Germinal center (tissue), 1 donor: ENCODE measurements around the gene CDH26.

Experiments used
- DNase-seq: peaks from one replicate; pipeline ENCODE4 v3.0.0; 2012; ENCODE audit warnings: mixed read lengths, low spot score

The CDH26 gene

GRCh38 chr20:59985864-59986263 lies 27.6 kb downstream of the CDH26 start:
- DNase-seq = no peak

GRCh38 chr20:59987135-59987534 lies 28.9 kb downstream of the CDH26 start:
- DNase-seq = no peak

DNA sequence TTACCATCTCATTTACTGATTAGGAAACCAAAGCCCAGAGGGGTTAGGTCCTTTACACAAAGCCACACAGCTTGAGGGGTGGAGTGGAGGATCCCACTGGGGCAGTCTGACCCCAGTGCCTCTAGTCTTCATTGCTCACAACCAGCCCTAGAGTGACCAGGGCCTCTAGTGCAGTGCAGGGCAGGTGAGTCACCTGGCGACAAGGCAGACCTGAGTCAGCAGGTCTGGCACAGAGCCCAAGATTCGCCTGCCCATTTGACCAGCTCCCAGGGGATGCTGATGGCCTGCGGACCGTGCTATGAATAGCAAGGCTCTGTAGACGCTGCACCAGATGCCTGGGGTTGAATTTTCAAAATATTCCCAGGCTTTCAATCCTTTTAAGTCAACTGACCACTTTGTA lies 29.9 kb downstream of the CDH26 start:
- DNase-seq = no peak

GRCh38 chr20:59992526-59993084 lies 34.4 kb downstream of the CDH26 start:
- no peak for DNase-seq

- no peak for DNase-seq
These were observed 35.7 kb downstream of the CDH26 start for GRCh38 chr20:59993736-59994430.

- DNase-seq = no peak
These were observed 36.5 kb downstream of the CDH26 start for GRCh38 chr20:59994697-59995122.

DNA sequence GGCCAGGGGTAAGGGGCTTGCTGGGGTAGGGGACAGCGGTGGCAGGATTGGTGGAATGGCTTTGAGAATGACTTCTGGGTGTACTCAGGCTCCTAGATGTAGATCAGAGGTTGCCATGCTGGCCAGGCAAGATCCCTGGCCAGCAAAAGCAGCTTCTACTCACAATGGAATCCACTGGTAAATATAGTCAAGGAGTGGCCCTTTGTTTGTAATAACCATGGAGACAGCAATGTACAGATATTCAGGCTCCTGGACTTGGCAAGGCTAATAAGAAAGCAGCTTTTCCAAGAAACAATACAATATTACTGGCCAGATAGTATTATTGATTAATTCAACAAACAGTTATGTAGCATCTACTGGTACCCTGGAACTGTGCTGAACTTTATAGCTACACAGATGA lies 37.9 kb downstream of the CDH26 start:
- no peak for DNase-seq

GRCh38 chr20:59997896-59998295 lies 39.7 kb downstream of the CDH26 start:
- DNase-seq = no peak

DNA sequence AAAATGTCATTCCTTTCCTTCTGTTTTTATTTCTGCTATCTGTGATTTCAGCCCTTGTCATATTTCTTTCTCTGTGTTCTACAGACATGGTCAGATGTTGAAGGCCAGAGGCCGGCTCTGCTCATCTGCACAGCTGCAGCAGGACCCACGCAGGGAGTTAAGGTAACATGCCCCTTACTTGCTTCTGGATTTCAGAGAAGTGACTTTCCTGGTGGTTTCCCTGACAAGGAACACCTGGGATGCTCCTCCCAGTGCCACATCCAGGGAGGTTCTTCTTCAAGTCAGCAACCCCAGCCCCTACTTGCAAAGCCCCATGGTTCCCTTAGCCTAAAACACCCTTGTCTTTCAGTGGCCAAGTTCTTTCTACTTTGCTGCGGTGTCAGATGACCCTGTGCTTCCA lies 41.3 kb downstream of the CDH26 start:
- no peak for DNase-seq

- no peak for DNase-seq
These were observed 42.2 kb downstream of the CDH26 start for GRCh38 chr20:60000271-60001042.

DNA sequence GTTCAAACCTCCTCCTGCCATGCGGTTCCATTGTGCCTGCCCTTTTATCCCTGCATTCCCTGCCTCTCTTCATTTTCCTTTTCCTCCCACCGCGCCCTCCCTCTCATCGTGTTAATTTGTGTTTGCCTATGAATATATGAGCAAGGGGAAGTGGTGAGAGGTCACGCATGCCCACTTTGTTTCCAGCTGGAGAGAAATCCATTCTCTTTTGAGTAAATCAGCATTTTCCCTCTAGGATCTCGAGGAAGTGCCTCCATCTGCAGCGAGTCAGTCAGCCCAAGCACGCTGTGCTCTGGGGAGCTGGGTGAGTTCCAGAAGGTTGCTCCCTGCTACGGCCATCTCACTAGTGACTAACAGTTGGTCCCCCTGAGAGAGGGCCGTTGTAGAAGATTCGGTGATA lies 42.9 kb downstream of the CDH26 start:
- DNase-seq = no peak

DNA sequence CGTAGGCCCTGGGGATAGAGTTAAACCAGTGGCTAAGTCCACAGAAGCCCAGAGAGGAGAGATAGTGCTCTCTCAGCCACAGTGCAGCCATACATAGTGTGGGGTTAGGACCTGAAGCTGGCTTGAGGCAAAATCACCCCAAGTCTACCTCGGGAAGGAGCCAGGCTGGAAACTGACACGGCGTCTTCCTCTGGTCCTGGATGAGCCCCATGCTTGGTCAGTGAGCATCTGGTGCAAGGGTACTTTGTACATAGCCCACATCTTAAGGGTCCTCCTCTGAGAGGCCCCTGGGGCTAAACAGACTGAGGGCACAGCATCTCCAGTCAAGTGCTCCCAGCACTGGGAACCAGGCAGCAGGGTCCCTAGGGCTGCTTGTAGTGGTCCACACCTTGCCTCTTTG lies 45.6 kb downstream of the CDH26 start:
- no peak for DNase-seq

DNA sequence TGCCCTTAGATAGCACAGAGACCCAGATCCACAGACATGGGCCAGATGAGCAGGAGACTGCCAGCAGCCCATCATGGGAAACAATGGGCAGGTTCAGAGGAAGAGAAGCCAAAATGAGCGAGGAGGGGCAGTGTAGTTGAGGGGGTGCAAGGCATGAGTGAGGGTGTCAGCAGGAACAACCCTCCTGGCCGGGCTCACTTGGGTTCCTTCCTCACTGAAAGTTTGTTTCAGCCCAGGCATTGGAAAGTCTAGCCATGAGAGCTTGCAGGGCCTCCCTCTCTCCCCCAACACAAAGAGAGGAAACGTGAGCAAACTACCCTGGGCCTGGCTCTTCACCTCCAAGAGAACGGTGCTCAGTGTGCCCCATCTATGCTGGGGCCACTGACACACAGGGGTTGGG lies 48.0 kb downstream of the CDH26 start:
- DNase-seq = no peak

DNA sequence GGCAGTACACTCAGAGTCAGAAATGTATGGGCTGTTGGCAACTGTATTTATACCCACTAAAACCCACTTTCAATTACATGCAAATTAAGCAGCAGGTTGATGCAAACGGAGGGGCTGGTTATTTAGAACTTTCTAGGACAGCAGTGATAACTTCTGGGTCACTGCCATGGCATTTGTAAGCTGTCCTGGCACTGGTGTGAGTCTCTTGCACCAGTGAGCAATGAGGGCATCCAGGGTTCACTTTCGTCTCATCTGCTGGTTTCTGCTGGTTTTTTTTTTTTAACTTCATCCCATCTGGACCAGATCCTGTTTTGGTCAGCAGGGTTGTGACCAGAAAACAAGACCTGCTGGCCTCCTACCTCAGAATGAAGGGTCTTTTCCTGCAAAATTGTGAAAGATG lies 49.2 kb downstream of the CDH26 start:
- no peak for DNase-seq

DNA sequence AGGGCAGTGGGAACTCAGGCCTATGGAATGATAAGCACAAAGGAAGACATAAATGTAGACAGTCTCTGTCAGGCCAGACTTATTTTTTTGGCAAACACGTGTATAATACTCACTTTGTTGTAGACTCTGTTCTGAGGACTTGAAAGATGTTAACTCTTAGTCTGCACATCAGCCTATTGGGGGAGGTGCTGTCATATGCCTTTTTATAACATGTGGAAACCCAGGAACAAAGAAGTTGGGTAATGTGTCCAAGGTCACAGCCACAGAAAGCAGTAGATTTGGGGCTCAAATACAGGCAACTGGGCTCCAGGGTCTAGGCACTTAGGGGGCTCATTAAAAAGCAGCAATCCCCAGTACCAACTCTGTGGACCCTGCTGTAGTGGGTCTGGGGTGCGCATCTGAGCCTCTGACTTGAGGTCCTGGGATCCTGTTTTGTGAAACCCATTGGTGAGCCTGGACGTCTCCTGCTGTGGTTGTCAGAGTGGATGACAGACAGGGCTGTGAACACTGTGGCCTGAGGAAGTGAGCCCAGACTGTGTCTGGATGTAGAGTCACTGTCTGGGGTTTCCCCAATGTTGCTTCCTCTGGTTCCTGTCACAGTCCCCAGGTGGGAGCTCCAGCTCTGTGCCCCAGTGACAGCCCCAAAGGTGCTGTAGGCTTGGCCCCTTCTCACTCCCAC lies 50.0 kb downstream of the CDH26 start:
- no peak for DNase-seq

DNA sequence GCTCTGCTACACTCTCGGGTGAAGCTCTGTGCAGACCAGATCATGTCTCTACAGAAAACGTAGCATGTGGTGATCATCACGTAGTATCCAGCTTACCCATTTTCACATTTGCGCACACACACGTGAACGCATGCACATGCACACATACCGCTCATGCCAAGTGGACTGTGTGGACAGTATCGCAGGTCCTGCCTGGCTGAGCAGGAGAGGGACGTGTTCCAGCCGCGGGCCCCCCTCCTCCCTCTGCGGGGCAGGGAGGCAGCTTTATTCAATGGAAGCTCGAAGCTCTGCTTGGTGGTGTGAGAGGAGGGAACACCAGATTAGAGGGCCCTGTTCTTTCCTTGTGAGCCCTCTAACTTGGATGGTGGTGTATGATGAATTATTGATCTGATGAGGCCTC lies 51.1 kb downstream of the CDH26 start:
- no peak for DNase-seq

GRCh38 chr20:60009826-60010616 lies 51.8 kb downstream of the CDH26 start:
- DNase-seq = no peak

DNA sequence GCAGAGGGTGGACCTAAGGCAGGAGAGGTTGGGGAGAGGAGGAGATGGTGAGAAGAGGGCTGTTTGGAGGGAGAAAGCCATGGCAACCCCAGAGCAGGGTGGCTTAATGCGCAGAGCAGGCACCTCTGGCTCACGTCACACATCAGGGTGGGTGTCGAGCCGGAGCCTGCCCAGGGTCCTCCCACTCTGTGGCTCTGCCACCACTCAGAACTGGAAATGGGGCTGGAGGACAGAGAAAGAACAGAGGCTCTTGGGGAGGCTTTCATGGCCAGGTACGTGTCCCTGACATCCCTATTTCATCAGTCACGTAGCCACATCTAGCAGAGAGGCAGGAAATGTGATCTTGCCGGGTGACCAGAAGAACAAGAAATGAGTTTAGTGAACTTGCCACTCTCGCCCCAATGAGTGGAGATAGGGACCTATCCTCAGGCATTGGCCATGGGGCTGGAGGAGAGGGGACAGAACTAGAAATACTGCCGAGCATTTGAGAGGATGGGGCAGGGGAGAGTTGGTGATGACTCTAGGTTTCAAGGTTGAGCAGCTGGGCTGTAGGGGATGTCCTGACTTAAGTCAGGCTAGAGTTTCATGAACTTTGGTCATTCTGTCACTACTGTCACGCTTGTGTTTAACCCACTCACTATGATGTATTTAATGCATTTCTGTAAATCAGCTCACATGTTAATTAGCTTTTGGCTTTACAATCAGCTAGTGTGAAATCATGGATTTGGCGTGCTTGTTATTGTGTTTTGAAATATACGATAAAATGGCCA lies 52.7 kb downstream of the CDH26 start:
- DNase-seq = no peak

- no peak for DNase-seq
These were observed 53.6 kb downstream of the CDH26 start for GRCh38 chr20:60011512-60012507.
